Stimulated activated CD4-positive, alpha-beta T cell treated with anti-CD3 and anti-CD28 coated beads, Interleukin-2, amount 100 ng/mL, for 24 hours (primary cell): ENCODE data around the gene TAS2R5.
A peak's percentile ranks its signal among the peaks of the same experiment; 100 is the strongest.
"Not testable (repeated sequence)": the region's sequence is repeated elsewhere in the genome, so short reads cannot be mapped to it uniquely, and the experiment has no call there.

Experiments
- DNase-seq, 2 donors: peaks; one replicate each; pipeline ENCODE4 v3.0.0-alpha.2; 2020

Gene TAS2R5, protein sequence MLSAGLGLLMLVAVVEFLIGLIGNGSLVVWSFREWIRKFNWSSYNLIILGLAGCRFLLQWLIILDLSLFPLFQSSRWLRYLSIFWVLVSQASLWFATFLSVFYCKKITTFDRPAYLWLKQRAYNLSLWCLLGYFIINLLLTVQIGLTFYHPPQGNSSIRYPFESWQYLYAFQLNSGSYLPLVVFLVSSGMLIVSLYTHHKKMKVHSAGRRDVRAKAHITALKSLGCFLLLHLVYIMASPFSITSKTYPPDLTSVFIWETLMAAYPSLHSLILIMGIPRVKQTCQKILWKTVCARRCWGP

GRCh38 chr7:141789917-141790316 lies at the start of gene TAS2R5:
TSS of gene TAS2R5 (plus strand) at chr7:141790217. CDS start at chr7:141790362, 145 bp downstream.
- DNase-seq: no peak

DNA sequence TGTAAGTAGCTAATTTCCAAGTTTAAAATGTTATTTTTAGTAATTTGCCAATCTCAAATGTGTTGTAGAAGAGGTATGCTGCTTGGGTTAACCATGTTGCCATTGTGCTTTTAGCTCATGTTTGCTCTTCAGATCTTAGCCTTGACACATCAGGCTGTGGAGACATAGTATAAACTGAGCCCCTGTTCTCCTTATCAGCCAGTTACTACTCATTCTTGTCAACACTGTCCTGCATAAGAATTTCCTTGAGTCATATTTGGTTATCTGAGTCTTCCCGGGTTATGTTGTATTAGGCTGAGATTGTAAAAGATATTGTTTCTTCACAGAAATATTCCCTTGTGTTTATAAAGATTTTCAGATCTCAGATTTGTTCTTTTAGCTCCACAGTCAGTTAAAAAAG lies 47.8 kb upstream of the TAS2R5 start:
- no peak for DNase-seq

- DNase-seq: no peak
Observed at GRCh38 chr7:141744131-141744530, 45.9 kb upstream of the TAS2R5 start.

- DNase-seq: no peak
Observed at GRCh38 chr7:141748396-141748795, 41.6 kb upstream of the TAS2R5 start.

- DNase-seq: not testable (repeated sequence)
Observed at GRCh38 chr7:141751904-141752303, 38.1 kb upstream of the TAS2R5 start.

- DNase-seq: no peak
Observed at GRCh38 chr7:141752634-141753033, 37.4 kb upstream of the TAS2R5 start.

- DNase-seq: no peak
Observed at GRCh38 chr7:141754939-141755338, 35.1 kb upstream of the TAS2R5 start.

DNA sequence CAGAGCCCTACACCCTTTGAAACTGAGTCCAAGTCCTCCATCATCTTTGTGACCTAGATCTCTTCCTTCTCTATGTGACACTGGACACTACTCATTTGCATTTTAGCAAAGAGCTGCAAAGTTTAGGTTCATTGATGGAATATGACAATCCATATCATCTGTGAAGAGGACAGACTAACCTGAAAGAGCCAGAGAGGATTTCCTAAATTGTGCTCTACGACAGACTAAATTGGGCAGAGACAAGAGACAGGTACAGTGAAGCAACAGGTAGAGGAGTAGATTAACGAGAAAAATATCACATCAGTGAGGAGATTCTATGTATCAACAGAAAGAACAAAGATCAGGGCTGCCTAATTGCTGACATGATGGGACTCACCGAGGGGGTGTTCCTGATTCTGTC lies 26.2 kb upstream of the TAS2R5 start, which contains the start of gene TAS2R3:
TSS of gene TAS2R3 (plus strand) at position 301 of the 400 bp plus-strand sequence. CDS start at position 363, 62 bp downstream.
- no peak for DNase-seq

DNA sequence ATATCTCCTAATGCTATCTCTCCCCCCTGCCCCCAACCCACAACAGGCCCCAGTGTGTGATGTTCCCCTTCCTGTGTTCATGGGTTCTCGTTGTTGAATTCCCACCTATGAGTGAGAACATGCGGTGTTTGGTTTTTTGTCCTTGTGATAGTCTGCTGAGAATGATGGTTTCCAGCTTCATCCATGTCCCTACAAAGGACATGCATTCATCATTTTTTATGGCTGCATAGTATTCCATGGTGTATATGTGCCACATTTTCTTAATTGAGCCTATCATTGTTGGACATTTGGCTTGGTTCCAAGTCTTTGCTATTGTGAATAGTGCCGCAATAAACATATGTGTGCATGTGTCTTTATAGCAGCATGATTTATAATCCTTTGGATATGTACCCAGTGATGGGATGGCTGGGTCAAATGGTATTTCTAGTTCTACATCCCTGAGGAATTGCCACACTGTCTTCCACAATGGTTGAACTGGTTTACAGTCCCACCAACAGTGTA lies 19.9 kb upstream of the TAS2R5 start:
- DNase-seq: not testable (repeated sequence)

GRCh38 chr7:141776374-141776773 lies 13.6 kb upstream of the TAS2R5 start, which contains the start of gene TAS2R4:
TSS of gene TAS2R4 (plus strand) at chr7:141776674. CDS start at chr7:141778489, 1,815 bp downstream.
- no peak for DNase-seq

GRCh38 chr7:141785706-141786552 lies 4.1 kb upstream of the TAS2R5 start:
- DNase-seq: peak; percentile 18

- no peak for DNase-seq
Observed at GRCh38 chr7:141788296-141788695, 1.7 kb upstream of the TAS2R5 start.

DNA sequence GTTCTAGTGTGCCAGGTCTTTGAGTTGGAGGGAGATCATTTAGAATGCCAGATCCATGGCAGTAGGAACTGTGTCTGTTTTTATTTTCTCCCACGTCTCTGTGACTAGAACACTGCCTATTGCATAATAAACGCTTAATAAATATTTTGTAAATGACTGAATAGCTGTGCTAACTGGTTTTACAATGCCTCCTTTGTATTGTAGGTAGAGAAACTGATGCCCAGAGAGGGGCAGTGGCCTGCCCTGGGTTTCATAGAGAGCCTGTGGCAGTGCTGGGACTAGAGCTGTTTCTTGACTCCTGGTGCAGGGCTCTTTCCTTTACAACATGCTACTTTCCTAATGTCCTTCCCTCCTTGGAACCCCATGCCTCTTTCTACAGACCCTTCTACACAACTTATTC lies 2.5 kb downstream of the TAS2R5 start:
- no peak for DNase-seq

- DNase-seq: no peak
Observed at GRCh38 chr7:141820067-141820466, 30.1 kb downstream of the TAS2R5 start.

GRCh38 chr7:141822432-141822831 lies 32.4 kb downstream of the TAS2R5 start:
- not testable (repeated sequence) for DNase-seq

DNA sequence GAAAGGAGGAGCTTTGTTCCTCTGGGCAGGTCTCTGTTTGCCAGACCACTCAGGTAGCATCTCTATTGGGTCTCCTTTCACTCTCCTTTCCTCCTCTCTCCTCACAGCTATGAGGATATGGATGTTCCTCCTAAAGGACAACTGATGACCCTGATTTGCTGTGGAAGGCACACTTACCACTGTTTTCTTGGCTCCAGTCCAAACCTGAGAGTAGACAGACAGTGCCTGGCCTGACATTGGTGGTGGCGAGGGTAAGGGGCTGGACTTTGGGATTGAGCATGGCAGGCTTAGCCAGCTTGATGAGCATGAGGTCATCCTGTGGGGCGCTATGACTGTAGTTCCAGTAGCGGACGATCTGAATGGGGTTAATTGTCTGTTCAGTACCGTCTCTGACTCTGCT lies 47.7 kb downstream of the TAS2R5 start:
- no peak for DNase-seq

GRCh38 chr7:141838581-141838980 lies 48.6 kb downstream of the TAS2R5 start:
- DNase-seq: no peak

- DNase-seq: no peak
Observed at GRCh38 chr7:141839256-141839655, 49.2 kb downstream of the TAS2R5 start.

- DNase-seq: no peak
Observed at GRCh38 chr7:141840708-141841107, 50.7 kb downstream of the TAS2R5 start.
